Panc1 (cell line): ENCODE results near the gene NT5DC1.

ENCODE experiments used
- POLR2AphosphoS5 ChIP-seq: IDR thresholded peaks from 2 replicates; pipeline ENCODE4 v1.6.1; 2012; ENCODE audit warnings: mild to moderate bottlenecking, low read depth, low read length, moderate library complexity
- REST ChIP-seq, 2 experiments: IDR thresholded peaks; 2 replicates each; pipeline ENCODE4 v1.6.1; 2011 to 2012; ENCODE audit warnings: low read depth in 2 of 2, control low read depth in 1 of 2, low read length in 1 of 2, mild to moderate bottlenecking in 1 of 2, moderate library complexity in 1 of 2; ENCODE audit not compliant: insufficient read depth in 1 of 2
- SIN3A ChIP-seq: IDR thresholded peaks from 2 replicates; pipeline ENCODE4 v1.6.1; 2012; ENCODE audit warnings: low read depth, mild to moderate bottlenecking, low read length, moderate library complexity, borderline replicate concordance; ENCODE audit not compliant: insufficient read depth
- TF ChIP-seq, protein P1 (sequence below): fragments of 450-650 bp; IDR thresholded peaks from 2 replicates; pipeline ENCODE4 v1.5.1; 2017; ENCODE audit warnings: mild to moderate bottlenecking

DNA sequence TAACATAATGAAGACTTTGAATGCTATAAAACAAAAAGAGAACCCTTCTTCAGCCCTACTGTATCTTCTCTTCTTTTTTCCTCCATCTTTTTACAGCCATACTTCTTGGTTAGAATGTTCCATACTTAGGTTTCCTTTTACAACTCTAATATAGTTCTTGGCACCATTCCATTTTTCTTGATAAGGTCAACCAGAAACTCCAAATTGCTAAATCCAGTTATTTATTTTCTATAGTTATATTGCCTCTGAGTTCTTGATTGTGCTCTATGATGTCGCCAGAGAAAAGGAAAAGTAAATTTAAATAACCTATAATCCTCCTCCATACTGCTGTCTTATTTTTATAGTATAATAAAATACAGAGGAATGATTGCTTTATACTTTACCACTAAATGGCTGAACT lies 52.0 kb downstream of the NT5DC1 start:
- TF ChIP-seq, protein P1, sequence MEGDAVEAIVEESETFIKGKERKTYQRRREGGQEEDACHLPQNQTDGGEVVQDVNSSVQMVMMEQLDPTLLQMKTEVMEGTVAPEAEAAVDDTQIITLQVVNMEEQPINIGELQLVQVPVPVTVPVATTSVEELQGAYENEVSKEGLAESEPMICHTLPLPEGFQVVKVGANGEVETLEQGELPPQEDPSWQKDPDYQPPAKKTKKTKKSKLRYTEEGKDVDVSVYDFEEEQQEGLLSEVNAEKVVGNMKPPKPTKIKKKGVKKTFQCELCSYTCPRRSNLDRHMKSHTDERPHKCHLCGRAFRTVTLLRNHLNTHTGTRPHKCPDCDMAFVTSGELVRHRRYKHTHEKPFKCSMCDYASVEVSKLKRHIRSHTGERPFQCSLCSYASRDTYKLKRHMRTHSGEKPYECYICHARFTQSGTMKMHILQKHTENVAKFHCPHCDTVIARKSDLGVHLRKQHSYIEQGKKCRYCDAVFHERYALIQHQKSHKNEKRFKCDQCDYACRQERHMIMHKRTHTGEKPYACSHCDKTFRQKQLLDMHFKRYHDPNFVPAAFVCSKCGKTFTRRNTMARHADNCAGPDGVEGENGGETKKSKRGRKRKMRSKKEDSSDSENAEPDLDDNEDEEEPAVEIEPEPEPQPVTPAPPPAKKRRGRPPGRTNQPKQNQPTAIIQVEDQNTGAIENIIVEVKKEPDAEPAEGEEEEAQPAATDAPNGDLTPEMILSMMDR, result no peak
- TF ChIP-seq SIN3A (no peak), POLR2AphosphoS5 (no peak), REST (IDR thresholded peaks at IDR 0.05; ENCODE audit: insufficient read depth in 1 of 2, low read depth in 2 of 2, low read length in 1 of 2) (no peak)
